HG02943 (cell line): Measurements from ENCODE around the gene COL9A1.

ENCODE experiments used
- ATAC-seq: cut with Tn5 transposase; IDR thresholded peaks from one replicate; pipeline ENCODE4 v1.9.1; 2021; ENCODE audit warnings: mild to moderate bottlenecking, low read depth, moderate library complexity; ENCODE audit not compliant: unreplicated experiment

Gene COL9A1

DNA sequence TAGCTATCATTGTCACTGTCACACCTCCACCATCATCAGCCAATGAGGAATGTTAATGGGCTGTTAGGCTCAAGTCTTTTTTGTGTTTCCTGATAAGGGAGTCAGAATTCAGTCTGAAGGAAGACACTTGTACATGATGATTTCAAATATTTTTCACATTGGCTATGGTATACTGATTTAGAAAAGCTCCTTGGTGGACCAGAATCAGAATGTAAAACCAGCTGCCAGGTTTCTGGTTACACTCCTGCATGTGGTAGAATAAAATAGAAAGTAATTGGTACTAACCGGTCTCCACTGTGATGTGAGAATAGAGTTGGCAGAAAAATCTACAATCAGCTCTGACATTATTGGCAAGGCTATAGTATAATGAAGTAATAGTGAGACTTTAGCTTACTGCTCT, 10.7 kb downstream of the COL9A1 start:
- no peak for ATAC-seq

DNA sequence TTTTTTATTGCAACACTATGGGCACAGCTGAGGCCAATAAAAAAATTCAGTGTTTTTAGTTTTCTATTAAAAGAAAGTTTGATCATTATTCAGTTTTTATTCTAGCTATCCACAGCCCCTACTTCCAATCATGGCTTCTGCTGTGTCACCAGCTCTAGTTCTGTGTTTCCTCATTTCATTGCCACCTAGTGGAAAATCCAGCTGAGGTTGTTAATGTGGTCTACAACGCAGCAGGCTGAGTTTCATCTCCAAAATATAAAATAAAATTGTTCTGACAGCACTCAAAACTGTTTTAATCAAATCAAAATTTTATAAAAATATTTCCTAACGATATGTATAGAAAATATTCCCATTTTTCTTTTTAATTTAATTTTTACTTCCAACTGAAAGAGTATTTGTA, 13.6 kb downstream of the COL9A1 start:
- ATAC-seq = no peak

DNA sequence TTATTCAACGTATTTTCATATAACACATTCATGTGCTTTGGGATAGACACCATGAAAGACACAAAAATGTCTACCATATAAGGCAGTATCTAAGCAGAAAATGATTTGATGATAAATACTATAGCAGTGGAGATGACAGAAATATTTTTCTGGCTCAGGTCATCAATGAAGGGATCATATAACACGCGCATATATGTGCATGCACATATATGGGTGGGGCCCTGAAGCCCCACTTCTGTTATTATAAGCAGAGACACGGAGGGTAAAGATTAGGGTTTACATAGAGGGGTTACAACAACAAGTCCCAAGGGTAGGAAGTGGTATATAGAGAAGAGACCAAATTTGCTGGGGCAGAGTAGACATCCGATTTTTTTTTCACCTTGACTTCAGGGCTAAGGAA, 16.0 kb downstream of the COL9A1 start:
- no peak for ATAC-seq

DNA sequence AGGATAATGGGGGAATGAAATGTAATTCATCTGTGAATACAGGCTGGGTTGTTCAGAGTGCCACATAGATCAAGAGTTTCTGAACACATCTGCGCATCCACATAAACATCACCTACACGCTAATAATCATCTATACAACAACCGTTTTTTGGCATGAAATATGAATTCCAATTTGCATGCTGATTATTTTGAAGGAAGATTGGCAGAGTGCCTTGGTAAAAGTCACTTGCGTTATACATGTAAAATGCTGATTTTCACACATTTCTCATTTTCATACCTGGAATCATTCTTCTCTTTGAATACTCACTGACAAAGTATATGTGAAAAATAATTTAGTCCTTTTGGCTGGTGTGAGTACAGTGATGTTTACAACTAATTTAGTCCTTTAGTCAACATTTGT, 17.7 kb downstream of the COL9A1 start:
- no peak for ATAC-seq

DNA sequence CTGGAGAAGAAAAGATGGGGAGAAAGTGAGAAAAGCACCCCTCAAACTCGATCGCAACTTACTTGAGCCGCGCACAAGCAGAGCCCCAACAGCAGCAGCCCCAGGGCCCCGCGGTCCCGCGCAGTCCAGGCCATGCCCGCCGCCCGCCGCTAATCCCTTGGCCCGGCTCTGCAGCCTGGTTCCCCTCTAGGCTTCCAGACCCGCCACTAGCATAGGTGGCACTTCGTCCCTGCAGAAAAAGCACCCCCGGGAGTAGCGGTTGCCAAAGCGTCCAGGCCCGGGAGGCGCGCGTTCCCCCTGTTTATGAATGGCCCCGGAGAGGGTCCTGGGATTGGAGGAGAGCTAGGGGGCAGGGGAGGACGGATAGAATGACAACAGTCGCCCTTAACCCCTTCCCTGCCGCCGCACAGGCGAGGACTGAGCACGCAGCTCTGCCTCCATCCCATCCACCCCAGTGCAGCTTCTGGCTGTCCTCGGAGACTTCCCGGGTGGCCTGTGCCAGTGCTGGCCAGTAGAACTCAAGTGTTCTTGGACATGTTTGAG, 19.9 kb downstream of the COL9A1 start:
- no peak for ATAC-seq

DNA sequence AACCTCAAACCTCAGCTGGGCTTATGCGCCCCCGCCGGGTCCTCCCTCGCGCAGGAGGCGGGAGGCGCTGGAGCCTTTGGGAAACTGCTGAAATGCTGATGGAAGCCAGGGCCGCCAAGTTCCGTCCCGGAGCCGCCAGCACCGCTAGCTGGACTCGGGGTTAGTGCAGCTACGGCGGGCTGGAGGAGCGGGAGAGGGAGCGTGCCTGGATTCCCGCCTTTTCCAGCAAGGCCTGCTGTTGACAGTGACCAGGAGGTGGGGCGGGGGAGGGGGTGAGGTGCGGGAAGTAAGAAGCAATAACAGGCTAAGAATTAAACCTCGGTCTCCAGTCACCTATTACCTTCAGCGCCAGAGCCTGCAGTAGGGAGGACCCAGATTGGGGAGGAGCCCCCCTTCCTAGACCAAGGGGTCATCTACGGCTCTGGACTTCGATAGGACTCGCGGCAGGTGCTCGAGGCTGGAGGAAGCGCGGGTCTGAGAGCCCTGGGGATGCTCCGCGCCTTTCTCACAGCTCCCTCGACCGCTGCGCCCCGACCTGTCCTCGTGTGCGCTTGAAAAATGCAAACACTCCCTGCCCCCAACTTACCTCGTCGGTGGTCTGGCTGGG, 20.5 kb downstream of the COL9A1 start:
- no peak for ATAC-seq

DNA sequence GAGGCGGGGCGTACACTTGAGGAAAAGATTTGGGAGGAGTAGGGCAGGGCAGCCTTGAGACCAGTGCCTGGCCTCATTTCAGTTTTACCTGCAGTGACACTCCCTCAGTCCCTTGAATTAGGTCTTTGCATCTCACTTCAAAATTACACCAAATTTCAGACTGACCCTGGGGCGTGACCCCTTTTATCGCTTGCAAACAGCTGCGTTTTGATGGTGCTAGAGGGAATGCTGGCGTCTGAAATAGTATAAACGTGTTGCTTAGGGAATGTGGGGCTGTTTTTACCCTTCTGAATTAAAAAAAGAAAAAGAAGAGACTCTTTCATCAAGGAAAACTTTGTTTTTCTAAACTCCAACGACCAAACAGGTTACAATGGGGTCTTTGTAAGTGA, 21.0 kb downstream of the COL9A1 start:
- ATAC-seq = no peak

DNA sequence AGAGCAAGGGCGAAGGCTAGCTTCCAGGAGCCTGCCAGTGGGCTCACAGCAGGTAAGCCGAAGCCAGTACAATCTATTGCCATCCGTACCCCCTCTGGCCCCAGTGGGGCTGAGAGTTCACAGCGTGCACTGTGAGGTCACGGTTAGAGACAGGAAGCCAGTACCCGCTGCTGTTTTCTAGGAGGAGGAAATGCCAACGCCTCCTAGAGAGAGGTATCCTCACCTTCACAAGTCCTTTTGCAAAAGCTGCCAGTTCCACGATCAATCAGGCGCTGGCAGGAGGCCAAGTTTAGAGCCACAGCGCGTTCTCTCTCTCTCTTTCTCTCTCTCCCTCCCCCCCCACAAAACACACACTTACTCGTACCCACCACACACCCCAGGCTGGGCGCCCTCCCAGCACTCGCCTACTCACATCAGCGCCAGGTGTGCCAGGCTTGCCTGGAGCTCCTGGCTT, 22.5 kb downstream of the COL9A1 start:
- no peak for ATAC-seq

DNA sequence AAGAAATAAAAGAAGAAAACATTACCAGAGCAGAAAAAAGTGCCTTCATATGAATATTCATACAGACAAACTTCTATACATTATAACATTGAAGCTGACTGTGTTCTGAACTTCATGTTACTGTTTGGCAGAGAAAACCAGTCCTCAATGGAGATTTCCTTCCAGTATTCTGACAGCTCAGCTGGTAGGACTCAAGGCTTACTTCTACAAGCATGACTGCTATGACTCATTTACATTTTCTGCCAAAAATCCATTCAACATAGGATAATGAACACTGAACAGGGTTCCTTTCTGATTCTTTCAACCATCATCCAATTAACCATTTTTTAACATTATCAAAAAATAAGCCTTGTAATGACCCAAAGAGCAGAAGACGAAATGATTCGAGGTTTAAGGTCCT, 25.4 kb downstream of the COL9A1 start:
- ATAC-seq = no peak

DNA sequence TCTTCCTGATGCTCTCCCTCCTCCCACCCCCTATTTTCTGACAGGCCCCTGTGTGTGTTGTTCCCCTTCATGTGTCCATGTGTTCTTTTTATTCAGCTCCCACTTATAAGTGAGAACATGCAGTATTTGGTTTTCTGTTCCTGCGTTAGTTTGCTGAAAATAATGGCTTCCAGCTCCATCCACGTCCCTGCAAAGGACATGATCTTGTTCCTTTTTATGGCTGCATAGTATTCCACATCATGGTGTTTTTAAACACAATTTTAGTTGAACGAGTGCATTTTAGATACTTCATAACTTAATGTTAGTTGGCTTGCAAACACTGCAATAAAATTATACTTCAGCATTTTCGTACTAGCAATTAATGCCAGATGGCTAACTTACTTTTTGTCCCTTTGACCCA, 28.5 kb downstream of the COL9A1 start:
- no peak for ATAC-seq

DNA sequence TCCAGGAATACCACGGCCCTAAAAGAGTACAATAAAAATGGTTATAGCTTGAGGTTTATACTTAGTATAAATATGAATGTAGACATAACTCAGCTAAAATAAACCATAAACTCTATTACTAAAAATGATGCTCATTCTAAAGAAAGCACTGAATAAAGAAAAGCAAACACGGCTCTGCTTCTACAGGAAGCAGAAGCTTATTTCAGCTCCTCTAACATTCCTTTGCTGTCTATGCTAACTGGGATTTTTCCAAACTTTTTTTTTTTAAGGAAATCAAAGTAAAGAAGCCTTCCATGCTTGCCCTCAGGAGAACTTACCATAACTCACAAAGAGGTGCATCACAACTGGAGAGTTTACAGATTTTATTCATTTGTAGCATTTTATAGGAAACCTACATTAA, 30.8 kb downstream of the COL9A1 start:
- no peak for ATAC-seq

DNA sequence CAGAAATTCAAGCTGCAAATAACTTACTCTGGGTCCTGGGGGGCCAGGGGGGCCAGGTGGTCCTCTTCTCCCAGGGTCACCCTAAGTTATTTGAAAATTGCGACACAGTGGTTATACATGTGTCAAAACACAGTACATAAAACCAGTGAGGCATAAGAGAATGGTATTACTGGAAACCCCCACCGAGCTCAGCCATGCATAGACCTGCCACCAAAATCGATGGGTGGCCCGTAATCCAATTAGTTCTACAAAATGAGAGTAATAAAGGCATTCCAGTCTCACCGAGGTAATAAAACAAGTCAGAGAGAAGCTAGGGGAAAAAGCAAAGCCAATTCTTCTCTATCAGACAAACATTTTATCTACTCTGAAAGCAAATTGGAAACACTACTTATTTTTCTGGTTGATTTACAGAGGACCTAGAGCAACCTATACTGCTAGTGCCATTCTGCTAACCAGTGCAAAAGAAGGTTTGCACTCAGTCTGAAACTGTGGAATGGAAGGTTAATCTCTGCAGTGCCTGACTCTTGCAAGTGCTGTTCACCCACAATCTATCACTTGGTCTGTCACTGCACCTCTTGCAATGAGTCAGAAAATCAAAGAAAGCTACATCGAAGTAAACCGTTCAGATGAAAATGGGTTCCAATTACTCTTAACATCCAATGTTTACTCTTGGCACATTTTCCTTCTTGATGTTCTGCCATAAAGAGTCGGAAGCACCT, 32.4 kb downstream of the COL9A1 start:
- no peak for ATAC-seq

DNA sequence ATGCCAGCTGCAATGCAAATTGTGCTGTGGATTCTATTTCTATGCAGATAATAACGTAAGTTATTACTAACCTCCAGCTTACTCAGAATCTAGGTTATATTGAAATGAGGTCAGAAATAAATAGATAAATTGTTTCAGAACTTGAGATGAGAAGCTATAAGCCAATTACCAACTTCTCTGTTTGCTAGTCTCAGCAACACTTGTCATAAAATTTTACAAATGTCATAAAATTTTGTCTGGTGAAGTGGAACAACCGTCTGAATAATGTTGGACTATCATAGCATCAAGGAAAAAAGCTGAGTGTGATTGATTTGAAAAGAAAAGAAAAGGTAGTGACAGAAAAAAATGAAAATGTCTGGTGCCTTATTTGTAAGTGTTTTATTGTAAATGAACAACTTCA, 36.7 kb downstream of the COL9A1 start:
- ATAC-seq = no peak

DNA sequence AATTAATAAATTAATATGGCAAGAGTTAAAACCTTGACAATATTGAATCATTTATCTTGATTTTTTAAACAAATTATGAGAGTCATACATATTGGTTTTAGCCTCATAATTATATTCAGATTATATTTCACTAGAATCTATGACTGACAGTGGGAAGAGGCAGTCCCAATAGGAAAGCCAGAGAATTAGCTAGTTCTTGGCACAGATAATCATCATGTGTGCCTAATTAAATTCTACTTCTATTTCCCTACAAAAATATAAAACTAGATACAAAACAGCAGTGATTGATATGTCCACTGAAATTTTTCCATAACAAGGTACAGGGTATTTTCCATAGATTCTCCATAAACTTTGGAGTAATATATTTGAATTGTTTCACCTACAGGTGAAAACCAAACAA, 38.6 kb downstream of the COL9A1 start:
- ATAC-seq = no peak

DNA sequence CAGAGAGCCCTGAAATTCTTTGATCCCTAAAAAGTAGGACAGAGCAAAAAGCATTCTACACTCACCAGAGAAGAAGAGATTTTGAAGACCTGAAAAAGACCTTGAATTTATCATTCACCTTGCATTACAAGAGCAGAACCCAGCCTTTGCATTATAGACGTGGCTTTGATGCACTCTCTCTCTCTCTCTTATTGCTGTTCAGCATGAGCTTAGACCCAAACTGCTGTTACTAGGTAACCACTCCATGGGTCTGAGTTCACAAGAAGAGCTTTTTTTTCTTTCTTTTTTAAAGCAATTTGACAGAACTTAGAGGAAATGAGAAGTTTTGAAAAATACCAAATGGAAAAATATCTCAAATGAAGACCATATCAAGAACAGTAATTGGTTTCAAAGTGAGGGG, 44.4 kb downstream of the COL9A1 start:
- ATAC-seq = no peak

DNA sequence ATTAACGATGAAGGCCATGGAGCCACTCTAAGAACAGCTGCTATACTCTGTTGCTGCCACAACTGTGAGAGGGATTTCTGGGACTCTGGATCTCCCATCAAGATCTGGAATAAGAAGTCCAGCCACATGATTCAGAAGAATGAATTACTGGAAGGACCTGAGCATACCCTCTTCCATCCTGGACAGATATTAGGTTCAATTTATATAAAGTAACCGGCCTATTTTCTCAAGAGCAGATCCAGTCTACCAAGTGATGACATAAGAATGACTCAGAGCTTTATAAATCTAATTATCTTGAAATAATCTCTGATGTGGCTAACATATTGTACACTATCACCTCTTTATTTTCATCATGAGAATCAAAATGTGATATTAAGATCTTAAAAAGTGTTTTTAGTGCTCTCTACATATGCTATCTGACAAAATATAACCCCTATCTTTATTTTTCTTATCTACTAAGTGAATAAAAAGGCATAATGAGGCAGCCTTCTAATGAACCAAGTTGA, 45.1 kb downstream of the COL9A1 start:
- ATAC-seq = no peak

DNA sequence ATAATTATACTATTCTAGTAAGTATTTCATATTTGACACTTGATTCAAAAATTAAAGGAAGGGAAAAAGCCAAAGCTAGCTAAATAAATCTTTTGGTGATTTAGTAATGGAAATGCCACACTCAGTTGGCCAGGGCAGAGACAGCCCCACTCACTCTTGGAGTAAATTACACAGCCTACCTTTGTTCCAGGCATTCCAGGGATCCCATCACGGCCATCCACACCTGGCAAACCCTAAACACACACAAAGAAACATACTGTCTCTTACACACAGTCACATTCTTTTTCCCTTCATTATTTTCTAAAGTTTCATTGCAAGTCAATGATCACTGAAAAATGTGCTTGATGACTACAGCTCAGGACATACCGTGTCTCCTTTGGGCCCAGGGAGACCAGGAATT, 48.1 kb downstream of the COL9A1 start:
- no peak for ATAC-seq

DNA sequence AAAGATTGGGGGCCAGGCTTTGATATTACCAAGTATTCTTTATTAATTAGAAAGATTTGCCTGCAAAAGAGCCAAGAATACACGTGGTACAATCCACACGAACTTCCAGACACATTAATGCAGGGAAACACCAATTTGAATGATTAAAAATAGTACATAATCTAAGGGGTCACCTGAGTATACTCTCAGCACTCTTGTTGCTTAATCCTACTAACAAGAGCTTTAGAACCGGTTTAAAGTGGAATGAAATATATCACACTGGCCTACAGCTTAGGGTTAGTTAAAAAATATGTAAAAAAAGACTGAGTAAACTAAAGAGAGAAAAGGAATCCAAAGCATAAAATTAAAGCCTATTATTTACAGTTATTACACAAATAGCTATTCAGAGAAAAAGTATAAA, 49.0 kb downstream of the COL9A1 start:
- no peak for ATAC-seq

DNA sequence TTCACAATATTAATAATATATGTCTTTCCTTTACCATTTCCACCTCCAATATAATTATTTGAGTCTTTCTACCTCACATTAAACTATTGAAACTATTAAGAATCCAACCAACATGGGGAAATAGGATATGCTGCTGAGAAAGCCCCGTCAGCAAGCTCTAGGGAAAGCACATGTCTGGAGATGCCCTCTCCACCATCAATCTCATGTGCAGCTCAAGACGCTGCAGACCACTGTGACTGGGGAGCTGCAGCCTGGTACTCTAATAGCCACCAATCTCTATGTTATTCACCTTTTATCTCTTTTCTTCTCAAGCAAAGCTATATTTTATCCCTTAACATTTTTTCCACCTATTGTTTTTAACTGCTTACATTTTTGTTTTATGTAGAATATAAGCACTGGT, 50.3 kb downstream of the COL9A1 start:
- no peak for ATAC-seq

DNA sequence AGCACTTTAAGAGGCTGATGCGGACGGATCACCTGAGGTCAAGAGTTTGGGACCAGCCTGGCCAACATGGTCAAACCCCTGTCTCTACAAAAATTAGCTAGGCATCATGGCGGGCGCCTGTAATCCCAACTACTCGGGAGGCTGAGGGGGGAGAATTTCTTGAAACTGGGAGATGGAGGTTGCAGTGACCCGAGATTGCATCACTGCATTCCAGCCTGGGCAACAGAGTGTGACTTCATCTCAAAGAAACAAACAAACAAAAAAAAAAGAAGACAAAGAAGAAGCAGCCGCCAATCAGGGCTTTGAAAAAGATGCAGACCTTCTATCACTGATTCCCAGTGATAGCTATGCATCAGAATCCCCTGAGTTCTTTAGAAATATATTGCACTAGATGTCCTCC, 56.8 kb downstream of the COL9A1 start:
- ATAC-seq = no peak

DNA sequence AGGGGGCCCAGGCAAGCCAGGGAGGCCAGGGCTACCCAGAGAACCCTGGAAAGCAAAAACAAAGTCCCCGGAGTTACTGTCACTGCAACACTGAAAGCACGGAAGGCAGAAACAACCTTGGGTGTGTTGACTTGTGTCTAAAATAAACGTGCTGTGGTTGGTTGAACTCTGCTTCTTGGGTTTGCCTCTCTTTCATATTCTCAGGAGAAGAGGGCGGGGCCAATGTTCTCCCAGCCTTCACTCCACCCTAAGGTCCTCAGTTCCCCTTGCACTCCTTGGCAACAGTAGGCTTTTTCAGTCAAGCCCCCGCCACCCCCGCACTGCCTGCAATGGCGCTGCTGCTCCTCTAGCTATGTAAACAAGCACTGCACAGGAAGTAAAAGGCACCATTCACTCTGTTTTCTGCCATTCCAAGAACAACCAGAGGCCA, 60.9 kb downstream of the COL9A1 start:
- no peak for ATAC-seq

DNA sequence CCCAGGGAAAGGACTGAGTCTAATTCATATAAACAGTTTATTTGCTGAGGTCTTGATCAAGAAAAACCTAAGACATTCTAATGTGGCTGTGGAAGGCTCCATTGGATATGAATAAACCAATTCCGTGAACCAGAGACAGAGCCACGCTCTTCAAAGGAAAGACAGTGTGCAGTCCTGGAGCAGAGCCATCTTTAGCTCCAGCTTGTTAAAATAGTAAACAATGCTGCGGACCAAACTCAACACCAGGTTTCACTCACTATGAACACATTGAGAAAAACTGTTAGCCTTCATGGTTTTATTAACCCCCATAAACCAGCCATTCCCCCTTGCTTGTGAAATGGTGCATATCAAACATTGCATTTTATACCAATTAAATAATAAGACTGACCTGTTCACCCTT, 61.9 kb downstream of the COL9A1 start:
- no peak for ATAC-seq
